ENCODE data around the gene NOTO. TPM values are rescaled to one million over a fixed set of nuclear protein-coding genes. Genes with fewer than 3 reads are reported as not detected.
A peak's percentile ranks its signal among the peaks of the same experiment; 100 is the strongest.

The NOTO gene
- polyA plus RNA-seq, 1 donor: 0.10 TPM

DNA sequence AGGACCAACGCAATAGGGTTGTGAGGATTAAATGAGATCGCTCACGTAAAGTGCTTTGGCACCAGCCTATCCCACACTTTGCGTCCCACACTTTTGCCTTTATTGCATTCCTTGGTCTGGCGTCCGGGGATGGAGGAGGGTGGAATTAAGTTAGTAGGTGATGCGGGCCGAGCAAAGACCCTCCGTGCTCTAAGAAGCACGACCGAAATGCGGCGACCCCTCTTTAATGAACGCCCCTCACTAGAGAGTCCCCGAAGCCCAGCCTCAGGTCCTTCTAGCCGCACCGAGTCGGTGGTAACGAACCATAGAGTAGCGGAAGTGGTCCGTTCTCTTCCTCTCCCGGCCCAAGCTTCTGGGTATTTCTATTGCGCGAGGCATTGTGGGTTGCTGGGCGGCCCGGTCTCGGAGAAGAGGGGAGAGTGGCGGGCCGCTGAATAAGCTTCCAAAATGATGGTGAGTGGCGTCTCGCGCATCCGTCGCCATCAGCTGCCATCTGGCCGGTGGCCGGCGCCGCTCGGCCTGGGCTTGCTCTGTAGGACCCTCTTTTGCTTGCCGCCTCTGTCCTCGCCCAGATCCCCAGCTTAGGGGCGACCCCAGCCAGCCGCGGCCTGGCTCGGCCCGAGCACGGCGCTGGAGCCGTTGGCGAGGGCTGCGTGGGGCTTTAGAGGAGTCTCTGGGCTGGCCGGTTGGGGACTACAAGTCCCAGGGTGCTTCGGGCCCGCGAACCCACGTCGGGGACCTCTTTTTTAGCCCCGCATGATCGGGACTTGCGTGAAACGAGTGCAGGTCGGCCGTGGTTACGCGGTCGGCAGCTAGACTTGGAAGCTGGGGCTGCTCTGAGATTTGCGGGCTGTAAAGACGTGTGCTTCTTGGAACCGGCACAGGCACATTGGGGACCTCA lies 31.8 kb downstream of the NOTO start, which contains the start of gene CCT7:
Gene CCT7 (plus strand): TSS at position 377 of the 901 bp plus-strand sequence. CDS start 71 bp downstream, at position 448.
- peak; percentile 92 for DNase-seq

DNA sequence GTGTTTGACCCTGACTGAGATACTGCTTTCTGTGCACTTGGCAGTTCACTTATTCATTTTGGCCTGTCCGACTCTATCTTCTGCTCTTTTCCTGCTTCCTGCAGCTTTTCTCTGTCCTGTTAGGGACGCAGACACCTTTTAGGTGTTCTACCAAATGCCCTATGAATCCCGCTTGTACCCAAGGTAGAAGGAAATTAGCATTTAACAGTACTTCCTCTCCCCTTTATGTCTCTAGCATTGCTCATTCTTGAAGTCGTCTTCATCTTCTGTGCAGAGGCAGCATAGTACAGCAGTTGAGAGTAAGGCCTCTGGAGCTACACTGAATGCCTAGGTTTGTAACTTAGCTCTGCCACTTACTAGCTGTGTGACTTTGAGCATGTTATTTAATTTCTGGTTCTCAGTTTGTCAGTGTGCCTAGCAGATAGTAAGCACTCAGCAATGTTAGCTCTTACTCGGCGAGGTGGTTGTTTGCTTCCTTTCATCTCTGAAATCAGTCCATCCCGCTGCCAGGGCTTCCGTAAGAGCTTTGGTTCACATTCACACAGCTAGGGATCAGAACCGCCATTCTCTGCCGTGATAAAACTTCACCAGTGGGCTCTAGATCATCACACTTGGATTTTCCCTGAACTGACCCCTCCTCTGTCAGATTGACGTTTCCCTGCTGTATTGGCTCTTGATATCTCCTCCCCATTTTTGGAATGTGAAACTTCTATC lies 33.1 kb downstream of the NOTO start:
- DNase-seq: no peak

DNA sequence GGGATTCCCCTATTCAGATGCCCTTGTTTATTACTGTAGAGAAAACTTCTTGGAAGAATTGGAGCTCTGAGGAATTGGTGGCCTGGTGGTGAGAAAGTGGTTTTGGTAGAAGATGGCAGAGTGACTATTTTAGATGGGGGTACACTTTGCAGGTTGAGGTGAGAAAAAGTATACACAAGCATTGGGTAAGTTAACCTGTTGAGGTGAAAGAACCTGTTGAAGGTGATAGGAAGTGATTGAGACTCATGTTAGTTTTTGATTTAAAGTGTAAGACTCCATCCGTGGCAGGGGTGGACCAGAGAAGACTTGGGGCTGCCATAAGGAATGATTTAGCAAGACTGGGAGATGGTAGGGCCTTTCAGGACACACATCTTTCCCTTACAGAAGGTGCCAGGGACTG lies 34.8 kb downstream of the NOTO start:
- no peak for DNase-seq

DNA sequence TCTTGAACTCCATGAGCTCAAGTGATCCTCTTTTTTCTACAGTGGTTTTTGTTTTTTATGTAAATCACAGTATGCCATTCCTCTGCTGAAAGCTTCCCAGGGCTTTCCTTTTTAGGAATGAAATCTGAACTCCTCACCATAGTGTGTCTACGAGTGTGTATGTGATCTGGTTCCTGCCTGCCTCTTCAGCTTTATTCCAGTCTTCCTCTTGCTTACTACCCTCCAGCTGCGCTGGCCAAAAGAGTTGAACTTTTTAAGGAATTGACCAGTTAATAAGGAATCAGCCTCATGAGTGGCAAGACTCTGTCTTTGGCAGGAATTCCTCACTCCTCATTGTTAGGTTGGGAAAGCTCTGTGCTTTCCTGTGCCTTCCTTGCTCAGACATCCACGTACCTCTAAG lies 35.8 kb downstream of the NOTO start:
- DNase-seq: no peak

DNA sequence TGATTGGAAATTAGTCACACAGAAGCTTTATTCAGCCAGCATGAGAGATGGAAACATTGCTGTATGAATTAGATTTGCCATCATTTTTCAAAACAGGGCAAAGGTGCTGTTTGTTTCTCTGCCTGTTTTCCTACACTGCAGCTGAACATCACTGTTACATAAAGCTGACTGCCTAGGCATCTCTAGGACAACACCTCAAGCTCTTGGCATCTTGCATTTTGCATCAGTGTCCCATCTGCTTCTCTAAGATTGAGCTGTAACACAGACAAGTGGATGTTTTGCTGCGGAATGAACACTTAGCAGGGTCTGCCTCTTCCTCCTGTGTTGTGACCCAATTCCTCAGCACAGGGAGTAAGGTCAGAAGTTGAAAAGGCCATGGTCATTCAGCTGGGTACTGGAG lies 36.6 kb downstream of the NOTO start:
- no peak for DNase-seq

DNA sequence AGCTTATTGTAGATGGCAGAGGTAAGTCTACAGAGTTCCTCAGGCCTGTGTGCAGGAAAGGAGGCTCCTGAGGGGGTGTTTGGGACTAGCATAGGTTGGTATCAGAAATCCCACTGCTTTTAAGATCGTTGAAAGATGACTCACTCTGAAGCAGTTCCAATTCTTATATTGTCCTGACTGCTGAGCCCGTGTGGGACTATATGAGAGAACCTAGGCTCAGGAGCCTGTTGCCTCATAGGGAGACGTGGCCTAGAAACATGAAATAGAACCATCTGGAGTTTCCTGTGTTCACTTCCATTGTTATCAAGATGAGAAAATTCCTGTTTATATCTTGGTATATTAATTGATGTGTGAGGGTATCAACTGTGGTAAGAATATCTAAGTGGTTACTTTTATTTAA lies 37.4 kb downstream of the NOTO start:
- no peak for DNase-seq

DNA sequence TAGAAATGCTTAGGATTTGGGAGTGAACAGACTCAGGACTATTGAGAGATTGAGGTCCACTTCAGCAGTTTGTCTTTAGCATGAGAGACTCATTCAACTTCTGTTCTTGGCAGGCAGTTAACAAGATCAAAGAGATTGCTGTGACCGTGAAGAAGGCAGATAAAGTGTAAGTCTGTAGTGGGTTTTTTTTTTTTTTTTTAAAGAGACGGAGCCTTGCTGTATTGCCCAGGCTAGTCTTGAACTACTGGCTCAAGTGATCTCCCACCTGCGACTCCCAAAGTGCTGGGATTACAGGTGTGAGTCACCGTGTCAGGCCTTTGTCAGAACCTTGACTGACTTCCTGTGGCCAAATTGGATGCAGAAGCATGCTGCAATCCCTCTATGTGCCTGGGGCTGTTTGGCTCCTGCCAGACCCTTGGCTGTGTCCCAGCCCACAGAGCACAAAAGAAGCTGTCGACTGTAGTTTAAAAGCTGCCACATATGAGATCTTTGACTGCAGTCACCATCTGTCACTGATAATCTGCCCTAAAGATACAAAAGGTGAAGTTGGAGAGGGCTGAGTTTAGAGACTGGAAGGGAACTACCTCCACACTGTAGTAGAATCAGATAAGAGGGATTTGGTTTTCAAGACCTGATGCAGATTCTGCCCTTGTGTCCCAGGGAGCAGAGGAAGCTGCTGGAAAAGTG lies 41.7 kb downstream of the NOTO start:
- DNase-seq: no peak

DNA sequence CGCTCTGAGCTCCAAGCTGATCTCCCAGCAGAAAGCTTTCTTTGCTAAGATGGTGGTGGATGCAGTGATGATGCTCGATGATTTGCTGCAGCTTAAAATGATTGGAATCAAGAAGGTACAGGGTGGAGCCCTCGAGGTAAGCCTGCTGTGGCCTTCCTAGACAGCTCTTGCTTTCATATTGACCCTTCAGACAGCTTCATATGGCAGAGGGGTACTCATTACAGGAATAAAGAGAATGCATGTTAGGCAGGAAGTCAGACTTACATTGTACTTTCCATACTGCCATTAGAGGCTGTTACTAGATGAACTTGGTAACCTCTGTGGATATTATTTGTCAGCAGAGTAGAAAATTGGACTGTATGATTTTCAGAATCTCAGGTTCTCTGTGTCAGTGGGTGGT lies 42.2 kb downstream of the NOTO start:
- DNase-seq: no peak

DNA sequence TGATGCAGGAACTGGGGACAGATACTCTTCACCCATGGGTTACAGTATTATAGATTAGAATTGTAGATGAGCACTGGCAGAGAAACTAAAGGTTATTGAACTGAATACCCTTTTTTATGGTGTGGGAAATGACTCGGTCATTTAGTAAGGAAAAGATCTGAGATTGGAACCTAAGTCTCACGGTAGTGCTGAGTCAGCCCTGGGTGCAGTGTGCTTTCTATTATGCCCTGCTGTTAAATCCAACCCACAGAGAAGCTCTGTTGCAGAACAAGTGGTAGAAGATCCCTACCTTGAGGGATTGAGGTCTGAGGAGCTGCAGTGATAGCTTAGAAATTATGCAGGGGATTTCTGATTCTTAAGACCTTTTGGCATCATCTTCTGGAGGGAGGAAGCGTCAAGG lies 44.5 kb downstream of the NOTO start:
- DNase-seq: no peak

DNA sequence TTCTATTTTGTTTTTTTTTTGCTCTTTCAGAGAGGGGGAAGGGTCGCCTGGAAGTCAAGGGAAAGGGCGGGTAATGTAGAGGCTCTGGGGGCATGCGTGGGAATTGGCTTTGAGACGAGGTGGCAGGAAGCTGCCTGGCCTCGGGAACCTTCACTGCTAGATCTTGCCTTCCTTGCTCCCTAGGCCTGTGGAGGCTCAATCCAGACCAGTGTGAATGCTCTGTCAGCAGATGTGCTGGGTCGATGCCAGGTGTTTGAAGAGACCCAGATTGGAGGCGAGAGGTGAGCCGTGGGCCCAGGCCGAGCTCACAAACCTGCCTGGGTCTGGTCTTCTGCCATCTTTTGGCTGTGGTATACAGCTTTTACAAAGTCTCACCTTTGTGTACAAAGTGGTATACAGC lies 47.3 kb downstream of the NOTO start:
- no peak for DNase-seq

DNA sequence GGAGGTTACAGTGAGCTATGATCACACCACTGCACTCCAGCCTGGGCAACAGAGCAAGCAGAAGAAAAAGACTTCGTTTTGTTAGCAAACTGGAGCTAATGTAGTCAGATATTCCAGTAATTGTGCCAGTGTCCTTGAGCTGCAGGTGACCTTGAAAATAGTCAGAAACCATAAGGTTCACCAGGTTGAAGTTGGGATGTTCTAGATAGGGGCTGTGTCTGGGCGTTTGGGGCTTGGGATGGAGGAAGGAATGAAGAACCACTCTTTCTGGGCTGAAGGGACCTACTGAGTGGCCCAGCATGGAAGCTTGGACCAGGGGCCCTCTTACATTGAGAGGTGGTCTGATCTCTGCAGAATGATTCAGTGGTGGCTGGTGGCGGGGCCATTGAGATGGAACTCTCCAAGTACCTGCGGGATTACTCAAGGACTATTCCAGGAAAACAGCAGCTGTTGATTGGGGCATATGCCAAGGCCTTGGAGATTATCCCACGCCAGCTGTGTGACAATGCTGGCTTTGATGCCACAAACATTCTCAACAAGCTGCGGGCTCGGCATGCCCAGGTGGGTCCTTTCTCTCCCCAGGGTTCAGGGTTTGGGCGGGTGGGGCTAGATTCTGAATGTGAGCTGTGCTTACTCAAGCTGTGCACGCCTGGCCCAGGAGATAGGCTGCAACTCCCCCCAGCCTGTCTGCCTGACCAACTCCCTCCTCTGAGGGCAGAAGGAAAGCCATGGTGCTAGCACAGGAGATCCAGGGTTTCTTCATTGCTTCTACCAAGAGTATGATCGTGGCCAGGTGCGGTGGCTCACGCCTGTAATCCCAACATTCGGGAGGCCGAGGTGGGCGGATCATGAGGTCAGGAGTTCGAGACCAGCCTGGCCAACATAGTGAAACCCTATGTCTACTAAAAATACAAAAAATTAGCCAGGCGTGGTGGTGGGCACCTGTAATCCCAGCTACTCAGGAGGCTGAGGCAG lies 48.8 kb downstream of the NOTO start:
- no peak for DNase-seq

DNA sequence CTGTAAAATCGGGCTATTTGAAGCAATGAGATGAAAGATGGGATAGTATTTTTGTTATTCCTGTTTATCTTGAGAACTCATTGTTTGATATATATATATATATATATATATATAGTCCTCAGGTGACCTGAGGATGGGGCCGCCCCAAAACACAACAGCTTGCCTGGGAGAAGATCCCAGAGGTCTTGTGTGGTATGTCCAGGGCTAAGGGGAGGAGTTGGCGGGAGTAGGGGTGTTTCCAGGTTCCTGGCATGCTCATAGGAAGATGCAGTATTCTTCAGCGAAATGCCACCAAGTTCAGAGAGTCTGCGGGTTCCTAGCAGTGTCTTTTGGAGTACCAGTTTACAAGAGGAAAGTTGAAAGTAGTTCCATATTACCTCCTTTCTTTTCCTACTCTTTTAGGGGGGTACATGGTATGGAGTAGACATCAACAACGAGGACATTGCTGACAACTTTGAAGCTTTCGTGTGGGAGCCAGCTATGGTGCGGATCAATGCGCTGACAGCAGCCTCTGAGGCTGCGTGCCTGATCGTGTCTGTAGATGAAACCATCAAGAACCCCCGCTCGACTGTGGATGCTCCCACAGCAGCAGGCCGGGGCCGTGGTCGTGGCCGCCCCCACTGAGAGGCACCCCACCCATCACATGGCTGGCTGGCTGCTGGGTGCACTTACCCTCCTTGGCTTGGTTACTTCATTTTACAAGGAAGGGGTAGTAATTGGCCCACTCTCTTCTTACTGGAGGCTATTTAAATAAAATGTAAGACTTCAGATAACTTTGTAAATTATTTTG lies 50.1 kb downstream of the NOTO start:
- DNase-seq: no peak

DNA sequence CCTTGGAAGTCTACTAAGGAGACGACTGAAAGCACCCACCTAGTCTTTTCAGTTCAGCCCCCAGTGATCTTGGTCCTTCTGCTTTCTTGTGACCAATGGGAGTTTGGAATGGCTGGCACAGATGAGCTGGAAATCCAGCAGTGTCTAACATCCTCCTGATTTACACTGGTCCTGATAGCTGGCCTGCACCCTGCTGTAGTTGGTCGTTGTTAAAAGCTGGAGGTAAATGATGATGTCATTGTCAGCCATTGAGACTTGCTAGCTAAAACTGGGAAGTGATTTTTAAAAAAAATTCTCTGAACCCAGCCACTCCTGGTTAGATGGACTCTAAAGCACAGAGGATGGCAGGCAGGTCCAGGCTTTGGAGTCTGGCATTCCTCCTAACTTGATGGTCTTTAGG lies 51.0 kb downstream of the NOTO start:
- DNase-seq: no peak

DNA sequence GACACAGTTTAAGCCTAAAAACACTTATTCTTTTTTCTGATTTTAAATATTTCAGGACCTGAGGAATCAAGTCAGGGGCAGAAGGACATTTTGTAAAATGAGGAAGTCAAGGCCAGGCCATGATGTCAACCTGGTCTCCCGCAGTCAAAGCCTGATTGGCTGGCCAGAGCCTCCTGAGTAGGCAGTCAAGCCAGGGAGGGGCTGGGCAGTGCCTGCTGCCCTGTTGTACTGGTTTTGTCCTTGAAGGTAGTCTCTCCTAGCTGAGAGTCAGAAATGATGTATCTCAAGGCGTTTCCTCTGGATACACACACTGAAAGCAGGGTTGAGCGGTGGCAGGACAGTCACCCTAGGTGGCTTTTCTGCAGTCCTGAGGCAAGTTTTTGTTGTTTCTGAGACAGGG lies 51.5 kb downstream of the NOTO start:
- DNase-seq: no peak

DNA sequence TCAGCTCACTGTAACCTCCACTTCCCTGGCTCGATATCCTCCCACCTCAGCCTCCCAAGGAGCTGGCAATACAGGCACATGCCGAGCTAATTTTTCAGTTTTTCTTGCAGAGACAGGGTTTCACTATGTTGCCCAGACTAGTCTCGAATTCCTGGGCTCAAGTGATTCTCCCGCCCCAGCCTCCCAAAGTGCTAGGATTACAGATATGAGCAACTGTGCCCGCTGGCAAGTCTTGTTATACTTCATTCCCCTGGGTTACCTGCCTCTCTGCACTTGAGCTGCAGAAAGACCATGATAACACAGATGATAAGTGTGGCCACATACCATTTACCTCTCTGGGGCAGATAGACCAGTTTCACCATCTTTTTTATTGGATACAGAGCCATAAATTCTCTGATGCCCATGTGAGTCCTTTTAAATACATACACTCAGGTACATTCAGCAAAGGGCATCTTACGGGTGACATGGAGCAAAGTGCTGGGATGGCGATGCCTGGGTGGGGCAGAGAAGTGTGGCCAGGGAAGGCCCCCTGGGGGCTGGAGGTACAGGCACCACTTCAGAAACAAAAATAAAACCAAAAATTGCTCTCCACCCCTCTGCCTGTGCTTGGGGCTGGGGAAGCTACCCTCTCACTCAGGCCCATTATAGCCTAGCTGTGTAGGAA lies 52.1 kb downstream of the NOTO start:
- DNase-seq: no peak

DNA sequence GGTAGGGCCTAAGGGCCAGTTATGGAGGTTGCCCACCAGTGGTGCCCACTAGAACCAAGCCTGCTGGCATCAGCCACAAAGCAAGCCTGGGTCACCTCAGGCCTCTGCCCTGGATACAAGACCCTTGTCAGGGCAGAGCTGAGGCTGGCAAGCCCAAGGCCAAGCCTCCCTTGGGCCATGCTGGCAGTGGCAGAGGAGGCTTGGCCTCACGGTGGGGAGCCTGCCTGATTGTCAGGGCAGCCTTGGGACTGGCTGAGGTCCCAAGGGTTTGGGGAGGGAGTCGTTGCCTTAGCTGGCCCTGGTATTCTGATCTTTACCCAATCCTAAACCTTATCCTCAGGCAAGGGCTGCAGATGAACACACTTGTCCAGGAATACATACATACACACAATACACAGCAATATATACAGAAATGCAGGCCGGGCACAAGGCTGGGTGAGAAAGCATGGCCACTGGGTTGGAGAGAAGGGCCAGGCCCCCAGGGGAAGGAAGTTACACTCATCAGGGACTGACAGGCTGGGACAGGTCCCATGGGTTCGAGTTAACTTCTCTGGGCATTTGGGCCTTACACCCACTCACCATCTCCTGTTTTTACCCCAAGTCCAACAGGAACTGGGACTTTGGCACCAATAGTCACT lies 52.8 kb downstream of the NOTO start:
- DNase-seq: no peak

DNA sequence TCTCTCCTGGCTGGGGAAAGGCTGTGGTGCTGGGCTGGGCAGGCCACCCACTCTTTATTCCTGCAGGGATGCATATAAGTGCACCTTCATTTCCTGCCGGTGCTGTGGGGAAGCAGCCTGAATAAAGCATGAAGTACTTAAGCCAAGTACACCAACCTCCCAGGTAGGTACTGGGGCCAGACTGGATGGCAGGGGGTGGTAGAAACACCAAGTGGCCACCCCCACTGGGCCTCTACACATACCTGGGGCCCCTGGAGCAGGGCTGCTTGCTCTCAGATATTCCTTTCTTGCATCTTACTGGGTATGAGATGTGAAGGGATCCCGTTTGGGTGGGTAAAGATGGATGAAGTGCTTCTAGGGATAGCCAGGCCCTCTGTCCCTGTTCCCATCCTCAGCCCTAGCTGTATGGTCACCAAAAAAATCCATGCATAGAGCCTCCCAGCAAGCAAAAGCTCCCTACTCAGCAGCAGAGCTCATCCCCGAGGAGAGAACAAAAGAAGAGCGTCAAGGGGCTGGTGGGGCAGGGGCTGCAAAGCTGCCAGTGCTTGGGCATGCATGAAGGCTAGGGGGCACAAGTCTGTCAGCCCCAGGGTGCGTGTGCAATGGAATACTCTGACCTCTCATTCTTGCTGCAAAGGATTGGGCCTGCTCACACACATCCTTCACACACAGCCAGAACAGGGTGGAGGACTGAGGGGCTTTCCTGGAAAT lies 53.7 kb downstream of the NOTO start:
- DNase-seq: no peak

DNA sequence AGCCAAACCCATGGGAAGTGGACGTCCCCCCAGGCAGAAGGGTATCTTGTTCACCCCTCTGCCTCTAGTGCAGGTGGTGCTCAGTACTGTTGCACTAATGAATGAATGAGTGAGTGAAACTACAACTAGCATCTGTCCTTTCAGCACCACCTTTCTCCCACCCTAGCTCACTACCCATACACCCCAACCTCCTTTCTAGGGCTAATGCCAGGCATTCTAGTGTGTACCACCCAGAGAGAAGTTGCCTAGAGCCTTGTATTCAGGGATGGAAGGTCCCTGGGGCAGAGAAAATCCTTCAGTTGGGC lies 54.2 kb downstream of the NOTO start:
- DNase-seq: no peak

DNA sequence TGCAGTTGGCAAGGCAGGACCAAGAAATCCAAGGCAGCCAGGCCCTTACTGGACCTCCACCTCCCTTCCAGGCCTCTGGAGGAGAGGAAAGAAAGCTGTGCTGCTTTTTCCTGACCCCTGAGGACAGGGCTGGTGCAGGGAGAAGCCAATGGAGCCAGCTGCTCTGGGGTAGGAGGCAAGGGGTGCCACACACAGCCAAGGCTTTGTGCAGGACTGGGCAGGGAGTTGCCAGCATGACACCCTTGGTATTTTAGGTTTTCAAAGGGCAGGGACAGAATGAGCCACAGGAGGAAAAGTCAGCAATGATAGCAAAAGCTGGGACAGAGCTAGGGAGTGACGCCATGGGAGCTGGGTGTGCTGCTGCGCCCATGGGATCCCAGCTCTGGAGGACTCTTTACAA lies 54.6 kb downstream of the NOTO start:
- no peak for DNase-seq

All from left kidney (tissue), 2 donors.